ENCODE measurements around the gene PCCA. TPM values are rescaled to one million over a fixed set of nuclear protein-coding genes. Genes with fewer than 3 reads are reported as not detected.

Gene PCCA
- total RNA-seq, 4 donors from 2014 or later: 40.1 to 82.8 (median 61.1) TPM

GRCh38 chr13:100561158-100561499 lies 472.2 kb downstream of the PCCA start:
- TF ChIP-seq CTCF (IDR thresholded peaks at IDR 0.05; ENCODE audit: low read depth): no peak

GRCh38 chr13:100561599-100562204 lies 472.8 kb downstream of the PCCA start:
- TF ChIP-seq CTCF (IDR thresholded peaks at IDR 0.05; ENCODE audit: low read depth): no peak

GRCh38 chr13:100563779-100564178 lies 474.9 kb downstream of the PCCA start:
- no peak for TF ChIP-seq CTCF (IDR thresholded peaks at IDR 0.05; ENCODE audit: low read depth)

- no peak for TF ChIP-seq CTCF (IDR thresholded peaks at IDR 0.05; ENCODE audit: low read depth)
Measured at GRCh38 chr13:100564444-100565223, 475.7 kb downstream of the PCCA start.

- no peak for TF ChIP-seq CTCF (IDR thresholded peaks at IDR 0.05; ENCODE audit: low read depth)
Measured at GRCh38 chr13:100565286-100565685, 476.4 kb downstream of the PCCA start.

GRCh38 chr13:100566543-100566942 lies 477.6 kb downstream of the PCCA start:
- TF ChIP-seq CTCF (IDR thresholded peaks at IDR 0.05; ENCODE audit: low read depth): no peak

- no peak for TF ChIP-seq CTCF (IDR thresholded peaks at IDR 0.05; ENCODE audit: low read depth)
Measured at GRCh38 chr13:100573121-100573520, 484.2 kb downstream of the PCCA start.

Small RNAs within 50 kb of the gene (small RNA-seq; reads per million reads assigned to genes)
- gene AL356575.1: not detected

Other genes with a start within 250 kb of the PCCA start
- under 1 TPM in 1 of 4 donors, not detected in 3; 0.19 TPM for gene ZIC5, start 117.3 kb upstream of the PCCA start, total RNA-seq
- gene ZIC2, start 107.3 kb upstream of the PCCA start, total RNA-seq: not detected

Data from subcutaneous adipose tissue (tissue), 4 donors.